KOPT-K1 (cell line): ENCODE measurements around the gene BICC1.

Source experiments
- H3K27ac ChIP-seq: fragments of 200-600 bp; sonication (generic); 2 replicates; pipeline ENCODE4 v1.5.1; 2016; ENCODE audit warnings: antibody characterized with exemption, mild to moderate bottlenecking, low read depth, low read length; ENCODE audit not compliant: poor library complexity, severe bottlenecking
- H3K36me3 ChIP-seq: fragments of 200-600 bp; sonication (generic); 2 replicates; pipeline ENCODE4 v1.5.1; 2017; ENCODE audit warnings: antibody characterized with exemption, mild to moderate bottlenecking, low read length, moderate library complexity; ENCODE audit not compliant: insufficient read depth
- H3K9me3 ChIP-seq: fragments of 200-600 bp; sonication (generic); 2 replicates; pipeline ENCODE4 v1.5.1; 2017; ENCODE audit warnings: antibody characterized with exemption, low read length, mild to moderate bottlenecking; ENCODE audit not compliant: insufficient read depth, poor library complexity, severe bottlenecking

BICC1 gene

DNA sequence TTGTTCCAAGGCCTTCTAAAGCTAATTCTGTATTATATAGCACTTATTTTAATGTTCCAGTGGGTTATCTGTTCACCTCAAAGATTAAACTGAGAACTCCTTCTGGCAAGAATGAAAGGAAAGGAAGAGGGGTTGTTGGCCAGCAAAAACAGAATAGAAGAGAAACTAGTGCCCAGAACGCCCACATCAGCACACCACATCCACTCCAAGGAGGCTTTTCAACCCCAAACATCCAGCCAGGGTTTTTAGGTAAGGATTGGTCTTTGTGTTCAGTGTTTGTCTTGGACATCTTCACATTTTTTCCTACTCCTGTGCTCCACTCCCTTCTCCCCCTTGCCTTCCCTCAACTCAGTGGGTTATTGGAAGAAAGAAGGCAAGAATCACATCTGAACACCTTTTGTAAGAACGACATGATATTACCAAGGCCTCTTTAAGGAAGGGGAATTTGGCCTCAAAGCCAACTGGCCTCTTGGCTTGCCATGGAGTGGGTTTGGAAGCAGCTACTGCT, 55.8 kb downstream of the BICC1 start:
- Histone ChIP-seq H3K27ac (no peak overlapping the region), H3K9me3 (no peaks in the 10 kb centered on the region), H3K36me3 (no peaks in the 10 kb centered on the region)

DNA sequence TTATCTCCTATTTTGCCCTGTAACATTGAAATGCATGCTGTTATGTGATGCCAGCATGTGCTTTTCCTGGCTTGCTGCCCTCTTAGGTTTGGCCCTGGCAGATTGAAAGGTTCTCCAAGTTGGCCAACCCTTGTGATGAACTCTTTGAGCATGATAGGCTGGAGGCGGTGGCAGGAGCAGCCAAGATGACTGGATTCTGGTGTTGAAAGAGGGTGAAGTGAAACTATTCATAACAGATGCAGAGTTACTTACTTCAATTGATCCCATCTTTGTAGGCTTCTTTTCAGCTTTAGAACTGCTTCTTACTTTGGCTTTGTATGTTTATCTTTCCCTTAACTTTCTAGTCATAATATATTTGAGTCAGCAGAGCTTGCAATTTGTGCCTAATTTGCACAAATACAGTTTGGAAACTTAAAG, 57.6 kb downstream of the BICC1 start:
- Histone ChIP-seq H3K36me3 (no peaks in the 10 kb centered on the region), H3K9me3 (no peaks in the 10 kb centered on the region), H3K27ac (no peak overlapping the region)

DNA sequence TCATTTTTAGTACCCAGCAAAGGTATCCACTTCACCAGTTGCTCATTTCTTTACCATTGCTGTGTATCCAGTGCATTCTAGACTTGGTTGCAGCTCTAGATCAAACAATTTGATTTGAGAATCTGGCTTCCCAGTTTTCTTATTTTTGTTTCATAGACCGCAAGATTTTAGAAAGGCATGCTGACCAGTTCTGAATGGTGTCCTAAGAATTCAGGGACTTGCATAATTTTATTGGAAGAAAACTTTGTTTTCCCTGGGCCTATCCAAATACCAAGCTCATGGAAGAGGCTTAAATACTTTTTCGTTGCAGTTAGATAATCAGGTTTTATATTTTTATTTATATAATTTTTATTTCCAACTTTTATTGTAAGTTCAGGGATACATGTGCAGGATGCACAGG, 58.3 kb downstream of the BICC1 start:
- Histone ChIP-seq H3K9me3 (no peaks in the 10 kb centered on the region), H3K27ac (no peak overlapping the region), H3K36me3 (no peaks in the 10 kb centered on the region)

DNA sequence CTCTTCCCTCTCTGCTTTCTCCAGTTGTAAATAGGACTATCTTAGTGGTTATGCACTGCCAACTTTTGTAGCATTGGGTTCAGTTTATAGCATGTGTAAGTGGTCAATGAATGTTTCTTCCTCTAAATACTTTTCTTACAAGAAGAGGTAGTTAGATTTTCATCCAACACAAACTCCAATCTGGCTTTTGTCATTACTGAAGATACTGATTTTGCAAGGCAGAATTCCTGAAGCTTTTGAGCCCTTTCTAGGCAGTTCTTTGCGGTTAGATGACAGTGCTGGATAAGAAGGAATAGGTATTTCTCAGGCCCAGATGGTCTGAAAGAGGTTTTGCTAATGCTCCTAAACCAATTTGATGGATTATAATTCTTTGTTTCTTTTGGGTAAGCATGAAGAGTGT, 60.5 kb downstream of the BICC1 start:
- no peaks in the 10 kb centered on the region for H3K36me3 ChIP-seq
- no peaks in the 10 kb centered on the region for H3K9me3 ChIP-seq

DNA sequence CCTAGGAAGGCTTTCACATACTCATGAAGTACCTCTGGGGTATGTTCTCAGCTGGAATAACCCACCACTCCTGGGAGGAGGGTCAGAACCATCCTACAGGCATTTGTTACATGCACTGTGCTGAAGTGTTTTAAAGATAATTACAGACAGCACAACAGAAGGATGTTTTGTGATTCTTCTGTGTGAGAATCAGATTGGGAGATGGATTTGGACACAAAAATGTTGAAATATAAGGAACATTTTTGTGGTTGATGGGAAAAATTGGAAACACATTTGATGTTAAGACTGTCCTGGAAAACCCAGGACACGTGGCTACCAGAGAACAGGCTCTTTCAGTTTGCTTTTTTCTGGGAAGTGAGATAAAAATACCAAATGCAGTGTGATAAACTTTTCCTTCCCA, 61.4 kb downstream of the BICC1 start:
- Histone ChIP-seq H3K36me3 (no peaks in the 10 kb centered on the region), H3K9me3 (no peaks in the 10 kb centered on the region), H3K27ac (no peak overlapping the region)

More for the DNA sequence above, 60.5 kb downstream of the BICC1 start:
- H3K27ac ChIP-seq = no peak overlapping the region

DNA sequence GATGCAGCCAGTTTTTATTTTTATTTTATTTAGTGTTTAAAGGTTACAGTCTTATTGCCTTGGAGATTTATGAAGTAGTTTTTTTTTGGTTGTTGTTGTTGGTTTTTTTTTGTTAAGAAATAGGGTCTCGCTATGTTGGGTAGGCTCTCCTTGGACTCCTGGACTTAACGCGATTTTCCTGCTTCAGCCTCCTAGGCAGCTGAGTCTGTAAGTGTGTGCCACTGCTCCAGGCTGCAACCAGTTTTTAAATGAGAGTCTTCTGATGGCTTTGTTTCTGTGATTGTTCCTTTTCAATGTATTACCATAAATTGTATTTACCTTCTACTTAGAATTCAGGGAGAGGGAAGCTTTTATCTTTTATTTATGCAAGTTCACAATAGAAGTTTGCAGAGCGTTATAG, 62.8 kb downstream of the BICC1 start:
- H3K9me3 ChIP-seq = no peaks in the 10 kb centered on the region
- no peak overlapping the region for H3K27ac ChIP-seq
- H3K36me3 ChIP-seq = no peaks in the 10 kb centered on the region

DNA sequence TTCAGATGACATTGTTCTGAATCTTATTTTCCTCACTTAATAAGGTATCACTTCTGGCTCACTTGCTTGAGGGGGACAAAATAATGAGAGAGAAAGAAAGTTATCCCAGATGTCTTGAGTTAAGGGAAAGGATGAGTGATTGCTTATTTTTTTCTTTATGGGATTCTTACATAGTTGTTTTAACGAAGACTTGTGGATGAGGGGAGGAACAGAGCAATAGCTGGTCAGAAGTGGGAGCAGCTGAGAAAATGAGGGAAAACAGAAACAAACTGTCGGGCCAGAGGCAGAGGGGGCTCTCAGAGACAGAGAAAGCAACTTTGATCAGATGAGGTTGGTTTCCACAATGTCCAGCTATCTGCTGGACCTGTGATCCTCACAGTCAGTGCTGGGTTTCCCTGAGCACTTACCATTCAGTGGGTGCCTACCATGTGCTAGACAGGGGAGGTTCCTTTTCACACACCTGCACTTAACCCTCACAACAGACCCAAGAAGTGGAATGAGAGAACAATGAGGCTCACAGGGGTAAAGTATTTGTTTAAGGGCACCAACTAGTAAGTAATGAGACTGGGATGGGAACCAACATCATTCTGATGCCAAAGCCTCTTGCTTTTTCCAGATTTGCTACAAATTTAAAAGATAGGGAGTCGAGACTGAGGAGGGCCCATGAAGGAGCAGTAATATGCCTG, 64.2 kb downstream of the BICC1 start:
- no peak overlapping the region for H3K27ac ChIP-seq

DNA sequence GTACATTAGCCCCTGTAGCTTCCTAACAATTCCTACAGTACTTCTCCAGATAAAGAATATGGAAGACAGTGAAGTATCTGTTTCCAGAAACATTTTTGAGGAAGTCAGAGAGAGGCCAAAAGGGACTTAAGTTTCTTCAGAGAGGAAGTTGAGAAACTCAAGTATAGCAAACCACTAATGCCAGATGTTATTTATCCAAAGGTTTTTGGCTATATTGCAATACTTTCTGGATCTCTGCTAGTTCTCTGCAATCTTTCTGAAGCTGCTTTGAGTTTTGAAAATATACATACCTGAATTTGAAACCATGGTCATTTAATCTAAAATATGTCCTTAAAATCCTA, 64.7 kb downstream of the BICC1 start:
- no peaks in the 10 kb centered on the region for H3K9me3 ChIP-seq
- H3K36me3 ChIP-seq = no peaks in the 10 kb centered on the region
- no peak overlapping the region for H3K27ac ChIP-seq

More for the DNA sequence above, 64.2 kb downstream of the BICC1 start:
- H3K36me3 ChIP-seq = no peaks in the 10 kb centered on the region
- no peaks in the 10 kb centered on the region for H3K9me3 ChIP-seq

DNA sequence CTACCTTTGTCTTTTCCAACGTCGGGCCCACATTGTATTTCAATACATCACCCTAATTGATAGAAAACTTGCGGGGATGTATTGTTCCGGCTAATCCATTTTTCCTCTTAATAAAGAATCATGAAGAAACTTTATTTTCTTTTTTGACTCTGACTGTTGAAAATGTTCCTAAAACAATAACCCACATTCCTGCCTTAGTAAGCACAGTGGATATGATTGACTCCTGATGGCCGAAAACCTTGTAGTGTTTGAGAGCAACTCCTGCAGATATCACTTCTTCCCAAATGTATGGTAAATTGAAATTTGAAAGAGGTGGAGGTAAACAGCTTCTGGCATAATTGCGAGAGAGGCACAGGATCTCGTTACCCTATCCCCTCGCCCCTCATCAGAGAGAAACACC, 65.7 kb downstream of the BICC1 start:
- Histone ChIP-seq H3K36me3 (no peaks in the 10 kb centered on the region), H3K9me3 (no peaks in the 10 kb centered on the region), H3K27ac (no peak overlapping the region)

DNA sequence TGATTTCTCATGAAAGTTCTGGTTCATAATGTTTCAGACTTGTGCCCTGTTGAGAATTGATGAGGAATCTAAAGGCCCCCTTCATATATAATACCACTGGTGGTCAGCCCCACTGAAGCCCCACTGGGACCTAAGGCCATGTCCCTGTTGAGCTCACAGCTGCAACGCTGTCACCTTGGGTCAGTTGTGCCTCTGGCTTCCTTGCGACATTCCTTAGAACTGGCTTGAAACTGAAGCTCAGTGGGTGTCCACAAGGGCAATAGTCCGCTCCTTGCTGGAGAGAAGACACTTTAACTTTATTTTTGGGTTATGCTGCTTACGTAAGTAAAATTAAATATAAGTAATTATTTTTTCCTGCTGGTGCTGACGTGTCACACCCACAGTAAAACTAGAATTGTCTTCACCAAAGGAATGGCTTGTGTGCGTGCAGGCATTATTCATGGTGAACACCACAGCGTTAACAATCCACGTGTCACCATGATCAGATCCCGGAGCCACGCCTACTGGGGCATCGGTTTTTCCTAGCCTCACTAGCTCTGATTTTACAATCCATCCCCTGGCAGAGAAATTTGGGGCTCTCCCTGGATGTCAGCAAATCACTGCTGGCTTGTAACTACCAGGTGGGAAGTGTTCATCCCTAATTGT, 66.5 kb downstream of the BICC1 start:
- Histone ChIP-seq H3K36me3 (no peaks in the 10 kb centered on the region), H3K9me3 (no peaks in the 10 kb centered on the region), H3K27ac (no peak overlapping the region)

DNA sequence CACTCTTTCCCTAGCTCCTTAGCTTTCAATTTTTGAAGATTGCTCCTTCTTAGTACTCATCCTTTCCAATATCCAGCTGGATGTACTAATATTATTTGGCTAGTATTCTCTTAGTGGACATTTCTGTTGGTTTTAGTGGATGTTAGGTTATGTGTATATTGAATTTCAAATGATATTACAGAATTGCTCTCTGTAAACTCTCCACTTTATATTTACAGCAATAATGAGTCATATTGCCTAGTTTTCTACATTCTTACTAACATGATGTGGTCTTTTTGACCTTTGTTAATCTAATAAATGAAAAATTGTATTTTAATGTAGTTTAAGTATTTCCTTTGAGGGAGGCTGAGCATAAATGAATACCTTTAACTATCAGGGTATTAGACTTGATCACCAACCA, 69.4 kb downstream of the BICC1 start:
- no peak overlapping the region for H3K27ac ChIP-seq
- no peaks in the 10 kb centered on the region for H3K36me3 ChIP-seq
- no peaks in the 10 kb centered on the region for H3K9me3 ChIP-seq

DNA sequence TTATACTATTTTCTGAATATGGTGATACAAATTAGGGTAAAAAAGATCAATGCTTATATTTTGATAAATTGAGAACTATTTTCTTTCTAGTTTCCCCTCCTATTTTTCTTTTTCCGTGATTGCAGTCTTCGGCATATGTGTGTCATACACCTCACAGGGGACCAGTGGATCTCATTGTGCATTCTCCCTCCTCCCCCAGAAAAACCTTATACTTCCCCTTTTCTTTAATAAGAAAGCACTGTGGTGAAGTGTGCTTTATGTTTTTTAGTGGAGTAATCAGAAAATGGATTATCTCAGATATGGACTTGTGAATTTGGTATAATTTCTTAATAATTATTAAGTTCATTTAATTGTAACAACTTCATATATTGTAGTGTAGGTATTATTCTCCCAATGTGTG, 72.8 kb downstream of the BICC1 start:
- no peaks in the 10 kb centered on the region for H3K9me3 ChIP-seq
- H3K27ac ChIP-seq = no peak overlapping the region
- no peaks in the 10 kb centered on the region for H3K36me3 ChIP-seq

DNA sequence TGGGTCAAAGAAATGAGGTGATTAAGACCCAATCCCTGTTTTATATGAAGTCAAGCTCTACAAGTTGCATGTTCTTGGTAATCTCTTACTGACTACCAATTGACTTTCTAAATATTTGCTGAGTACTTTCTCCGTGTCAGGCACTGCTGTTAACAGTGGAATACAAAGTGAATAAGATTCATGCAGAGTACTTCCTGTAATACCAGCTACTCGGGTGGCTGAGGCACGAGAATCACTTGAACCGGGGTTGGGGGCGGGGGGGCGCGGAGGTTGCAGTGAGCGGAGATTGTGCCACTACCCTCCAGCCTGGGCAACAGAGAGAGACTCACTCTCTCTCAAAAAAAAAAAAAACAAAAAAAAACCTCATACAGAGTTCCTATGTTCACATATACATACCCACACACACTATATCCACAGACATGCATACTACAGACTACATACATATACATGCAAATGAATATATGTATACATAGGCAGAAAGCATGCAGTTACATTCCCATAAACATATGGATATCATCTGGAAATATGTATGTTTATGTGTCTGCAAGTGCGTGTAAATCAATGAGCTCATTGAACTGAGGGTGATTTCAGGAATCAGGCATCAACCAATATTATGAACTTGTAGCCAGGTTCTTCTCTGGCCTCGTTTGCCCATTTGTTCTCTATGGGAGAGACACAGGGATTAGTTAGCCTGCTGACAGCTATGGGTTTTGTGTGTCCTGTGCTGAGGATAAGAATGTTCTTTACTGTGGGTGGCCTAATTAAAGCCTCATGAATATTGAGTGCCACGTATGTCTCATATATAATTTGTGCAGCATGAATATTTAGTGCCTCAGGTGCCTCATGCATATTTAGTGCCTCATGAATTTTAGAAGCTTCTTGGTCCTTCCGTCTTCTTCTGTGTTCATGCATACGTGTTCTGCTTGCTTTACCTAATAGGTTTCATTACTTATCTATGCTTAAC, 73.9 kb downstream of the BICC1 start:
- Histone ChIP-seq H3K27ac (no peak overlapping the region), H3K36me3 (no peaks in the 10 kb centered on the region), H3K9me3 (no peaks in the 10 kb centered on the region)

DNA sequence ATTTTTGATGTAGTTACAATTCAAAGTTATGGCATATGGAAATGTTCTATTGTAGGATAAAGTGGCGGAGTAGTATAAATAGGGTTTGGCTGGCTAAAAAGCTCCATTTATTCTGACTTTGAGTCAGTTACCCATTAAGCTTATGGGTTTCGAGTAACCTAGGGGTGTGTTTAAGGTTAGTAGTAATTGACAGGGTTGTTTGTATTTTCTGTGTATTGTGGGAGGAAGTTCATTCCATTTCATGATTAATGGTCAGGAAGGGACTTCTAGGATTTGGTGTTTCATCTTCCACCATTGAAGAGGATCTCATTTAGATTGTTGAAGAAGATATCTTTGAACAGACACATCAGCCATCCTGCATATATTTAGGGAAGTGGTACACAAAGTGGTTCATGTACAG, 75.0 kb downstream of the BICC1 start:
- Histone ChIP-seq H3K9me3 (no peaks in the 10 kb centered on the region), H3K27ac (no peak overlapping the region), H3K36me3 (no peaks in the 10 kb centered on the region)

DNA sequence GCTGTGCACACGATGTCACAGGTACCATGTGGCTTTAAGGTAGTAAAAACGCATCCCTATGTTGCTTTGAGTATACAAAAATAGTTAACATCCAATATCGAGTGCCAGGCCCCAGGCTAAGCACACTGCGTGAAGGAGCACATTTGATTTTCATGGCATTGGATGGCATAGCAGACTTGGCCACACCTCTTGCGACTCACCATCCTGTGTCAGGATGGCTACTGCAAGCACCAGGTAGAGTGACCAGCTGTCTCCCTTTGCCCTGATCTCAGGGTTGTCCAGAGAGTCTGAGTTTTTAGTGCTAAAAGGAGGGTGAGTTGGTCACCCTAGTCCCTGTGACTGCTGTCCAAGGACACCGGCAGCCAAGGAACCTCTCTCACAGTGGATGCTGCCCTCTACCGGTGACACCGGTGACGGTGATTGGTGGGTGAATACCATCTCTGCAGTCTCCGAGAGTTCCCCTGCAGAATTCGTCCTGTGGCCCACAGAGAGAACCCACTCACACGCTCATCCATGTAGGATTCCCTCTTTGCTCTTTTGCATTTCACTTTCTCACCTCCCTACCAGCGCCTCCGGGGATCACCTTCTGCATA, 76.1 kb downstream of the BICC1 start:
- Histone ChIP-seq H3K27ac (no peak overlapping the region), H3K36me3 (no peaks in the 10 kb centered on the region), H3K9me3 (no peaks in the 10 kb centered on the region)
